Measurements from ENCODE around the gene ARHGAP22.

DNA sequence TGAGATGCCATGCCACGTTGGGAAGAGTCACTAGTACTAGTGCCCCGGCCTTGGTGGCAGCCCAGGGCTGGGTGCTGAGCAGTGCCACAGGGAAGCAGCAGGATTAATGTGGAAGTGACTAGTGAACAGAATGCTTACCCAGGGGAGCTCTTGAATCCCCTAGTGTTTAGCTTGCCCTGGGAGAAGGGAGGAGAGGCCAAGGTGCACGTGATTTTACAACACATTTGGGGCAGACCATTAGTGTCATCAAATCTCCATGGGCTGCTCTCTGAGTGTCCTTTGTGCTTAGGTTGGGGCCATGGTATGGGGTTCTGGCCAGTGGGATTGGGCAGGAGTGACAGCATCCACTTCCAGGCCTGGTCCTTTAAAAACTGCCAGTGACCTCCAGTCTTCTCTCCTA is 37.5 kb downstream of the ARHGAP22 start:
- TF ChIP-seq, protein P1, sequence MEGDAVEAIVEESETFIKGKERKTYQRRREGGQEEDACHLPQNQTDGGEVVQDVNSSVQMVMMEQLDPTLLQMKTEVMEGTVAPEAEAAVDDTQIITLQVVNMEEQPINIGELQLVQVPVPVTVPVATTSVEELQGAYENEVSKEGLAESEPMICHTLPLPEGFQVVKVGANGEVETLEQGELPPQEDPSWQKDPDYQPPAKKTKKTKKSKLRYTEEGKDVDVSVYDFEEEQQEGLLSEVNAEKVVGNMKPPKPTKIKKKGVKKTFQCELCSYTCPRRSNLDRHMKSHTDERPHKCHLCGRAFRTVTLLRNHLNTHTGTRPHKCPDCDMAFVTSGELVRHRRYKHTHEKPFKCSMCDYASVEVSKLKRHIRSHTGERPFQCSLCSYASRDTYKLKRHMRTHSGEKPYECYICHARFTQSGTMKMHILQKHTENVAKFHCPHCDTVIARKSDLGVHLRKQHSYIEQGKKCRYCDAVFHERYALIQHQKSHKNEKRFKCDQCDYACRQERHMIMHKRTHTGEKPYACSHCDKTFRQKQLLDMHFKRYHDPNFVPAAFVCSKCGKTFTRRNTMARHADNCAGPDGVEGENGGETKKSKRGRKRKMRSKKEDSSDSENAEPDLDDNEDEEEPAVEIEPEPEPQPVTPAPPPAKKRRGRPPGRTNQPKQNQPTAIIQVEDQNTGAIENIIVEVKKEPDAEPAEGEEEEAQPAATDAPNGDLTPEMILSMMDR (IDR thresholded peaks at IDR 0.05): no peak
- TF ChIP-seq, protein P2, sequence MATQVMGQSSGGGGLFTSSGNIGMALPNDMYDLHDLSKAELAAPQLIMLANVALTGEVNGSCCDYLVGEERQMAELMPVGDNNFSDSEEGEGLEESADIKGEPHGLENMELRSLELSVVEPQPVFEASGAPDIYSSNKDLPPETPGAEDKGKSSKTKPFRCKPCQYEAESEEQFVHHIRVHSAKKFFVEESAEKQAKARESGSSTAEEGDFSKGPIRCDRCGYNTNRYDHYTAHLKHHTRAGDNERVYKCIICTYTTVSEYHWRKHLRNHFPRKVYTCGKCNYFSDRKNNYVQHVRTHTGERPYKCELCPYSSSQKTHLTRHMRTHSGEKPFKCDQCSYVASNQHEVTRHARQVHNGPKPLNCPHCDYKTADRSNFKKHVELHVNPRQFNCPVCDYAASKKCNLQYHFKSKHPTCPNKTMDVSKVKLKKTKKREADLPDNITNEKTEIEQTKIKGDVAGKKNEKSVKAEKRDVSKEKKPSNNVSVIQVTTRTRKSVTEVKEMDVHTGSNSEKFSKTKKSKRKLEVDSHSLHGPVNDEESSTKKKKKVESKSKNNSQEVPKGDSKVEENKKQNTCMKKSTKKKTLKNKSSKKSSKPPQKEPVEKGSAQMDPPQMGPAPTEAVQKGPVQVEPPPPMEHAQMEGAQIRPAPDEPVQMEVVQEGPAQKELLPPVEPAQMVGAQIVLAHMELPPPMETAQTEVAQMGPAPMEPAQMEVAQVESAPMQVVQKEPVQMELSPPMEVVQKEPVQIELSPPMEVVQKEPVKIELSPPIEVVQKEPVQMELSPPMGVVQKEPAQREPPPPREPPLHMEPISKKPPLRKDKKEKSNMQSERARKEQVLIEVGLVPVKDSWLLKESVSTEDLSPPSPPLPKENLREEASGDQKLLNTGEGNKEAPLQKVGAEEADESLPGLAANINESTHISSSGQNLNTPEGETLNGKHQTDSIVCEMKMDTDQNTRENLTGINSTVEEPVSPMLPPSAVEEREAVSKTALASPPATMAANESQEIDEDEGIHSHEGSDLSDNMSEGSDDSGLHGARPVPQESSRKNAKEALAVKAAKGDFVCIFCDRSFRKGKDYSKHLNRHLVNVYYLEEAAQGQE (IDR thresholded peaks at IDR 0.05; ENCODE audit: insufficient read depth in 1 of 2, low read depth in 2 of 2, low read length in 1 of 2): no peak
